Lung microvascular endothelial cell (primary cell): Measurements from ENCODE around the gene CLEC5A. TPM values are rescaled to one million over a fixed set of nuclear protein-coding genes. Genes with fewer than 3 reads are reported as not detected.
"Not testable (repeated sequence)": the region's sequence is repeated elsewhere in the genome, so short reads cannot be mapped to it uniquely, and the experiment has no call there.

Source experiments
- DNase-seq, 2 donors: peaks; one replicate each; pipeline versions ENCODE4 v3.0.0 to v3.0.0-alpha.2; 2010; ENCODE audit warnings: low read depth in 2 of 2
- total RNA-seq: library from RNA; depleted of rRNA; stranded (reverse); fragments of >200 nt; gene quantifications from 2 replicates; pipeline ENCODE4 v1.2.1, GENCODE V29; 2014

CLEC5A gene
- not detected in 2 replicates for total RNA-seq

DNA sequence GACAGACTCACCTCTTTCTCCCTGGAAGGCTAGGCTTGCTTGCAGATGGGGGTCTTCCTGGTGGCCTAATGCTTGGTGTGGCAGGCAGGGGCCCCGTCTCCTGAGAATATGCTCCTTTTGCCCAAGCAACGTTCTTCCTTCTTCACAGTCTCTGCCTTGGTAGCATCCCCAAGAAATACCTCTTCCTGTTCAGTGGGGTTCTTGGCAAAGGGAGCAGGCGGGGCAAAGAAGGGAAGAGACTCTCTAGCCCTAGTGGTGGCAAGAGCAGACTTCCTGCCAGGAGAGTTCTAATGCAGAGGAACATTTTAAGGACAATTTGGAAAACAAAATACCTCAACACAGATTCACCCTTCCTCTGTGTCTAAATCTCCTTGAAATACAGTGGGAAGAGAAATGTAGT lies at the start of gene CLEC5A:
TSS of gene CLEC5A (minus strand) at position 179 of the 400 bp plus-strand sequence. CDS start 682 bp downstream, outside the sequence.
- DNase-seq = no peak

DNA sequence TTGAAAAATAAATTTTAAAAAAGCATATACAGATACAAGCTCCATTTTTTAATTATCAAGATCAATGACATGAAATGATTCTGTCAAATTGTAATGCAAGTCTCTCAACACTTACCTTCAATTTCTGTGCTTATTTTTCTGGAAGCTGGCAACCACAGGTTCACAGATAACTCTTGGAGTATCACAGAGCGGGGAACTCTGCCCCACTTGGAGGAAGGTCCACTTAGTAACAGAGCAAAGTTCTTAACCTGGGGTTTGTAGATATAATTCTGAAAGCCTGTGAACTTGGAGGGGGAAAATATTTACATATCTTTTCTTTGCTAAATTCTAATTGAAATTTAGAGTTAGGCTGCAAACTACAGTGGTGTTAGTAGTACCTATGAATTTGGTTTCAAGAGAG lies 46.6 kb upstream of the CLEC5A start:
- no peak for DNase-seq

GRCh38 chr7:141992688-141993087 lies 45.9 kb upstream of the CLEC5A start:
- DNase-seq = no peak

DNA sequence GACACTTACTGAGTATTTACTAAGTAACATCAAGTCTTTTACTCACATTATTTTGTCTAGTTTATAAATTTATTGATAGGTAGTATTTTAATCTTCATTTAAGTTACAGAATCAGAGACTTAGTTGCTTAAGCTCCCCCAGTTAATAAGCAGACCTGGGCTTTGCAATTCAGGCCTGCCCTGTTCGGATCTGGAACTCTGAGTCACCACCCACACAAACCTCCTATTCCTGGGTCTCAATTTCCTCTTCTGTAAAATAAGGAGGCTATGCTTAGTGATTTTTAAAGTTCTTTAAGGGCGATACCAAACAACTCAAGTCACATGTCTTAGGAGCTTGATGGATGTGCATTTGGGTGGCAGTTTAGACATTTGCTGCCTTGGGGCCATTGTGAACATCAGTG lies 45.4 kb upstream of the CLEC5A start:
- DNase-seq = no peak

GRCh38 chr7:141991140-141991539 lies 44.4 kb upstream of the CLEC5A start:
- DNase-seq = no peak

- no peak for DNase-seq
These were observed 43.4 kb upstream of the CLEC5A start for GRCh38 chr7:141990011-141990725.

DNA sequence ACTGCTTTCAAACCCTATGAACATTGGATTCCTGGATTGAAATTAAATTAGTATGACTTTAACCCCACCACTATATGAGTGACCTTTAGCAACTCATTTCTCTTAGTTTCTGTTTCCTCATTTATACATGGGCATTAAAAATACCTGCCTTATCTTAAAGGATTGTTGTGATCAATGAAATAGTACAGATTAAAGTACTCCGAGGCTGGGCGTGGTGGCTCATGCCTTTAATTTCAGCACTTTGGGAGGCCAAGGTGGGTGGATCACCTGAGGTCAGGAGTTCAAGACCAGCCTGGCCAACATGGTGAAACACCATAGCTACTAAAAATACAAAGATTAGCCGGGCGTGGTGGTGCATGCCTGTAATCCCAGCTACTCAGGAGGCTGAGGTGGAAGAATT lies 41.0 kb upstream of the CLEC5A start:
- not testable (repeated sequence) for DNase-seq

DNA sequence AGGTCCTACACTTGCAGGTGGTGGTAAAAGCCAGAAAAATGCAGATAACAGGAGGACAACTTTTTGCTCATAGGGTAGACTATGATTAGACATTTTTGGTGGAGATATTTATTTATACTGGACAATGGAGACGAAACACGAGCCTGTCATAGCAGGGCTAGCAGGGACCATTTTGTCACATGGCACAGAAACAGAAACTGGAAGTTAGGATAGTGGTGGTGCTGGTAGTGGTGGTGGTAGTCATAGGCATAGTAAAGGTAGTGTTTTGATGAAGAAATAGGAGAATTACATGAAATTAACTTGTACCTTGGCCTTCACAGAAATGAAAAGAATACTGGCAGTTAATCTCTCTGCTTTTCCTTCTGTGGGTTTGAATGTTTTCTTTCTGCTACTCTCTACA lies 40.1 kb upstream of the CLEC5A start:
- DNase-seq = no peak

DNA sequence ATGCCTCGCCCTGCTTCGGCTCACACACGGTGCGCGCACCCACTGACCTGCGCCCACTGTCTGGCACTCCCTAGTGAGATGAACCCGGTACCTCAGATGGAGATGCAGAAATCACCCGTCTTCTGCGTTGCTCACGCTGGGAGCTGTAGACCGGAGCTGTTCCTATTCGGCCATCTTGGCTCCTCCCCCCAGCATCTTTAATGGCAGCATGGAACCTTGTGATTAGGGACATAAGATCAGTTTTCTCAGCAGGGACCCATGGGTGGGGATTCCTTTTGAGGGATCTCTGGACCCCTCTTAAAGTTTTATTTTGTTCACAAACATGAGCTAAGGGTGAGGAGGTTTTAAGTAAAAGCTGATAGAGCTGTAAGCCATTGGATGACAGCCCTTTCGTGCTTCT lies 39.2 kb upstream of the CLEC5A start:
- DNase-seq = not testable (repeated sequence)

- DNase-seq = no peak
These were observed 32.8 kb upstream of the CLEC5A start for GRCh38 chr7:141979568-141979967.

DNA sequence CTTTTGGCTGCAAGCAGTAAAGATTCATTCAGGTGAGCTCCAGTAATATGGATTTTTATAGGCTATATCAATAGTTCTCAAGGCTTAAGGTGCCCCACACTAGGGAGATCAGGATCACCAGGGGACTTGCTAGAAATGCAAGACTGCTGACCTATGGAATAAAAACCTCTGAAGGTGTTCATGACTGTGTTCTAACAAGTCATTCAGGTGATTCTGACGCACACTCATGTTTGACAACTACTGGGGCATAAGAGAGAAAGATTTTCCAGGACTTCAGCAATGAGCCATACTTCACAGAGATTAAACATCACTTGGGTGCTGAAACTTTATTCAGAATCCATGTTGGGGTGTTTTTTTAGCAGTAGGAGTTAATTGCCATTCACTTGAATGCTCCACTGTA lies 31.6 kb upstream of the CLEC5A start:
- DNase-seq = no peak

GRCh38 chr7:141976524-141977245 lies 29.9 kb upstream of the CLEC5A start:
- no peak for DNase-seq

DNA sequence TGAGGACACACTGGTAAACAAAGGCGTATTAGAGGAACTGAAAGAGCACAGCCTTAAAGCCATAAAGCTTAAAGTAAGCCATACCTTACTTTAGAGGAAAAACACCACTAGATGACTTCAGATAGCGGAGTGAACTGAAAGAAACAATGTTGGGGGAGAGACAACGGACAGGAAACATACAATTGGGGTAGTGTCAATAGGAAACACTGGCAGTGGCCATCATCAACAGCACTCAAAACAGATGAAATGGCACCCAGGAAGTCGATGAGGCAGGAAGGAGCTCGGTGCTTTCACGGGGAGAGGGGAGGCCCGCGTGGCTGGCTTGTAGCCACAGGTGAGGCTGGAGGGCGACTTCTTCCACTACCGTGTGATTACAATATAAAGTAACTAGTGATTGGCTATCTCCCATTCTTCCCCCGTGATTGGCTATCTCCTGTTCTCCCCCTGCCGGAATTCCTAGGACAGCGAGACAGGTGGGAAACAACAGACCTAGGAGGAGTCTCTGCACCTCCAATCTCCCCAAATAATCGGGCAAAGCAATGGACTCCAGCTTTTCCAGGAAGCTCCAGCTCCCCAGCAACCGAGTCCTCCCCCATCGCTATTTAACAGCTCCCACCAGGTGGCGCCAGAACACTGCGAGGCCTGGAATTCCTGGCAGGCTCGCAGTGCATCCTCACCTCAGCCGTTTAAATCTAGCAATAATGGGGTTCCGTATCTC lies 29.2 kb upstream of the CLEC5A start:
- DNase-seq = peak; percentile 31 to 38

DNA sequence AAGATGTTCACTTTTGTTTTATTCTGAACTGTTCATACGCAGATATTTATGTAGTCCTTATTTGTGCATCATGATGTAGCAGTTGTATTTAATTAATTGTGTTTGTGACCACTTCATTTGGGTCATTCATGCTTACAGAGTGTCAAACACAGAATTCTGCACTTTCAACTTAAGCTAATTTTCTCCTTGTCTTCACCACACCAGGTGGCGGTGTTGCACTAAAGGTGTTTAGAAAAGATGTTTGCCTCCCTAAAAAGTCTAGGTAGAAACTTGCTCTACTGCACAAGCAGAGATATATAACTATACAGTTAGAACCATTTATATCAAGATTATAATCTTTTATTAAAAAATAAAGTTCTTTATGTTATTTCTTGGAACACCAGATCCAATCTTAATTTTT lies 28.1 kb upstream of the CLEC5A start:
- no peak for DNase-seq

GRCh38 chr7:141973673-141974072 lies 26.9 kb upstream of the CLEC5A start, which contains the start of gene TAS2R38:
TSS of gene TAS2R38 (minus strand) at chr7:141973773. CDS start at chr7:141973689, 84 bp downstream.
- no peak for DNase-seq

DNA sequence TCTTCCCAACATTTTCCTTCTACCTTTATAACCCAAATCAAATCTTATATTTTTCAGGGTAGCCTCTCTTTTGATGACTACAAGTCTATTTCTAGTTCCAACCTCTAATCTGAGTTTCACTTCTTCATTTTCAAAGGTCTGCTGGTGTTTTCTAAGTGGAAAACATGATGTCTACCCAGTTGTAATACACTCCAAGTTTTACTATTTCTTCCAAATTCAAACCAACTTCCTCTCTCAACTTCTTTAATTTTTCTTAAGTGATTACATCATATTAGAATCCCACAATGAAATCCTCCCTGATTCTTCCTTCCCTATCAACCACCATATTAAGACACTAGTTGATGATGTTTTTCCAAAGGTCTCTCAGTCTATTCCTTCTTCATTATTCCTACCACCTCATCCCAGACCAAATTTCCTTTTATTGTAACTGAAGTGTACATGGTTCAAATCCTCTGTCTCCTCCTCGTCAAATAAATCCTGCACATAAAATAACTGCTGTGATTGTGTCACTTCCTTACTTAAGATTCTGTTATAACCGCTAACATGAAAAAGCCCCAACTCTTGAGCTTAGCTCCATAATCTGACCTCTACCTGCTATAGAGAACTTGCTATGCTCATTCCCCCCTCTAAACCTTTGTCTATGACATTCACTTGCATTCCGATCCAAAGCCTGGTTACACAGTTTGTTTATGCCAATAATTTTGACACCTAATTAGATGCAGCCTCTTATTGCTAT lies 14.1 kb upstream of the CLEC5A start:
- no peak for DNase-seq

DNA sequence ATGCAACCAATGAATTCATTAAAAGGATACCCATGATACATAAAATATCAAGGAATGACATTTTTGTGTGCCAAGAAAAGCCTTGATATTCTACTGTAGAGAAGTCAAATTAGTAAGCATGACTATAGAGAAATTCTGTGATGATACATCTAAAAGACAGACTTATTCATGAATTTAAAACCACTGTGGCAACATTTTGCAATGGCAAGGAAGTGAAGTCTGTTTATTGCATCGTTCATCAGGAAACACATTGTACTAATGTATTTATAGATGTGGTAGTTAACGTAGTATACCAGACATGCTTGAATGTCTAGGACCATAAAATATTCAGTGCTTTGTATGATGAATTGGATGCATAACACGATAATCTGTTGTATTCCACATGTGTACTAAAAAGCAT lies 9.3 kb upstream of the CLEC5A start:
- DNase-seq = no peak

GRCh38 chr7:141954334-141954733 lies 7.6 kb upstream of the CLEC5A start:
- DNase-seq = no peak

GRCh38 chr7:141952461-141952860 lies 5.7 kb upstream of the CLEC5A start:
- no peak for DNase-seq

- no peak for DNase-seq
These were observed 4.0 kb upstream of the CLEC5A start for GRCh38 chr7:141950806-141951205.

GRCh38 chr7:141949911-141950310 lies 3.1 kb upstream of the CLEC5A start:
- no peak for DNase-seq

- DNase-seq = no peak
These were observed 2.7 kb upstream of the CLEC5A start for GRCh38 chr7:141949451-141949850.
